GM18517 (cell line): ENCODE results near the gene TSPAN18.

ENCODE experiments used
- ATAC-seq: cut with Tn5 transposase; IDR thresholded peaks from one replicate; pipeline ENCODE4 v1.9.1; 2021; ENCODE audit warnings: mild to moderate bottlenecking, moderate library complexity; ENCODE audit not compliant: unreplicated experiment

Gene TSPAN18, protein sequence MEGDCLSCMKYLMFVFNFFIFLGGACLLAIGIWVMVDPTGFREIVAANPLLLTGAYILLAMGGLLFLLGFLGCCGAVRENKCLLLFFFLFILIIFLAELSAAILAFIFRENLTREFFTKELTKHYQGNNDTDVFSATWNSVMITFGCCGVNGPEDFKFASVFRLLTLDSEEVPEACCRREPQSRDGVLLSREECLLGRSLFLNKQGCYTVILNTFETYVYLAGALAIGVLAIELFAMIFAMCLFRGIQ

DNA sequence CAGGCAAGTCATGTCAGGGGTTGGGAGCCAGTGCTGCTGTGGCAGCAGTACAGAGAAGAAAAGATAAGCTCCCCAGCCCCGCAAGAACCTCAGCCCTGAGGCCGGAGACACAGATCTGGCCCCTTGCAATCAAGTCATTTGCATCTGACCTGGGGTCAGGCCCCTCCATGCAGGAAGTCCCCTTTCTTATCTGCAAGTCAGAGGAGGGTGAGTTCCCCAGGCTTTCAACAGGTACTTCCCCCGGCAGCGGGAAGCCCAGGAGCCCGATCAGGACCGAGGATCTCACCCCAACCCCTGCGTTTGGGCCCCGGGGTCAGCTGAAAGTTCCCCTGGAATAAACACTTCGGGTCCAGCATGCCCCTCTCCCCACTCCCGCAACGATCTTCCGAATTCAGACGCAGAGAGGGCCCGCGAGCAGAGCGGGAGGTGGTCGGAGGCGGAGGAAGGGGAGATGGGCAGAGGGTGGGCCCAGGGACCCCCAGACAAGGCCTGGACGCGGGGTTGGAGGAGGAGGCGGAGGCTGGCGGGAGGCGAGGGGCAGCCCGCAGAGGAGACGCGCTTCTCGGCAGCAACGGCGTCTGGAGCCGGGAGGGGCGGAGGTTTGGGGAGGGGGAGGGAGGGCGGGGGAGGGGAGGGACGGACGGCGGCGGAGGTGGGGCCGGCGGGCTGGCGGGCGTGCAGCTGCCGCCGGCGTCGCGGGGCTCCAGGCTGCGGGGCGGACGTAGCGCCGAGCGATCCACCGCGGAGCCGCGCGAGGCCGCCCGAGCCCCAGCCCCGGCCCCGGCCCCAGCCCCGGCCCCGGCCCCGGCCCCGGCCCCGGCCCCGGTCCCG lies at the start of gene TSPAN18:
Gene TSPAN18 (plus strand): TSS at position 680 of the 831 bp plus-strand sequence. CDS start 179,455 bp downstream, outside the sequence.
- ATAC-seq = peak; percentile 93

DNA sequence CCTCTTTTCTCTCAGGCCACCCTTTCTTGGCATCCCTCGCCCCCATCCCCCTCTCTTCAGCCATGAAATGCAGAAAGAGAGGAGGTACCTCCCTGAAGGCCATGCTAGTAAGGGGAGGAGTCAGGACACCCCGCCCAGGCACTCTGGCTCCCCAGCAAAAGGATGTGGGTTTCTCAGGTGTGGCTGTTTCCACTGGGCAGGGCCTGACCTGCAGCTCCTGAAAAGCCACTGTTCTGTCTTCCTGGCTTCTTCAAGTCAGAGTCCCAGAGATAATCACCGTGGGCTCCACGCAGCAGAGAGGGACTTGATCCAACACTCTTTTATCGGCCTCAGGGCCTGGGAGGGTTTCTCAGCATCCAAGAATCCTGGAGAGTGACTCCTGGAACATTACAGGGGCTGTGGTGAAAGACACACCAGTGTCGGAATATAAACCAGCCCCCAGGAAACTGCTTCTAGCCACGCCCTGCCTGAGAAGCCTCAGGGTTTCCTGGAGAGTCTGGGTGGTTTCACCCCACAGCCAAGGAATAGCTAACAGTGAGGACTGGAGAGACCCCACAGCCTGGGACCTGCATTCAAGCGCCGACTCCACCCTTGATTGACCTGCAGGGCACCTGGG lies 45.7 kb upstream of the TSPAN18 start:
- no peak for ATAC-seq

DNA sequence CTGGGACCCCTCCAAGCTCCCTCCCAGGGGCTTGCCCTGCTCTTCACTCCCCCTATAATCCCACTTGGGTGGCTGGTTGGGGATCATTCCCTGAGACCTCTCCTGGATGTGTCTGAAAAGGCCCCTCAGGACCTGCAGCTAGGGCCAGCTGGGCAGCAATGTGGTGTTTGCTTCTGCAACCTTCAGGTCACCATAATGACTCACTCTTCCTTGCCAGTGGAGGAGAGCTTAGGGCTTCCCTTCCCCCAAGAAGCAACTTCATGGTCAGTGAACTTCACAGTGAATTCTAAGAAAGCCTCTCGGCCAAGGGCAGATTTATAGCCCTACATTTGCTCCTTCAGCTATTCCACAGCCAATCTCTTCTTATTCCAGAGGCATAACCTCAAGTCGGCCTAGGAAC lies 45.1 kb upstream of the TSPAN18 start:
- ATAC-seq = no peak

DNA sequence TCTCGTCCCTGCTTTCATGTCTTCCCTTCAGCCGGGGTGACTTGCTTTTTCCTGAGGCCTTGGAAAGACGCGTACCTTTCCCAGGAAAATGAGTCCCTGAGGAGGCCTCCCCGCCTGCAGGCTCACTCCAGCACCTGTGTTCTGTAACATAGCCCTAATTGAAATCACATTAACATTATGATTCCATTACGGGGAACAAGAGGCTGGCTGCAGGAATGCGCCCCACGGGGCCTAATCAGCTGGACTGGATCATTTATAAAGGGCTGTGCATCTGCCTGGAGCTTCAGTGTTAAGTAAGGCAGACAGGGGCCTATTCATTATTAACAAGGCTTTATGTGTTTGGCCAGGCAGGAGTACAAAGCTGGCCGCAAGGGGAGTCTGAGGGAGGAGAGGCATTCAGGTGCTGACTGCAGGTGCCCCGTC lies 41.9 kb upstream of the TSPAN18 start:
- ATAC-seq = no peak

DNA sequence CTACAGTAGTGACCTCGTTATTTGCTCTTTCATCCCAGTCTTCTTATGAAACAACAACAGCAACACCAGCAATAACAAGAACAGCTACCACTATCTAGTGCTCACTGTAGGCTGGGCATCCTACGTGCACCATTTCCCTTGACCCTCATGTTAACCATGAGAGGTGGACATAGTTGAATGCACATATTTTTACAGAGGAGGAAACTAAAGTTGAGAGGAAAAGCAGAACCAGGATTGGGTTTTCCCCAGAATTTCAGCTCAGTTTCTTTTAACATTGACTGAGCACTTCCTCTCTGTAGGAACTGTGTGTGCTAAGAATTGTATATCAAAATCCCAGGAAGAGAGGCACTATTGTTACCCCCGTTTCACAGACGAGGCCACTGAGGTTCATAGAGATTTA lies 39.4 kb upstream of the TSPAN18 start:
- no peak for ATAC-seq

DNA sequence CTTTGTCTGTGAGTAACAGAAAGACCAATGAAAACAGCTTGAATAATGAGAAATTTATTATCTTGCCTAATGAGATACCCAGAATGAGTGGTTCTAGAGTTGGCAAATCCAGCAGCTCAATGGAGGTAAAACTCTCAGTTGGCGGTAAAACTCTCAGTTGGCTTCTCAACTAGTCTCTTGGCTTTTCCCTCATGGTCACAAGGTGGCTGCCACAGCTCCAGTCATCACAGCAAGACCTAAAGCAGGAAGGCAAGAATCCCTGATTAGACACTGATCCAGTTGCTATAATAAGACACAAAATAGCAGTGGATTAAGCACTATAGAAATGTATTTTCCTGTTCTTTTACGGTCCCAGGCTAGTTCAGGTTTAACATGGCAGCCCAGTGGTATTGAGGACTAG lies 37.5 kb upstream of the TSPAN18 start:
- no peak for ATAC-seq

DNA sequence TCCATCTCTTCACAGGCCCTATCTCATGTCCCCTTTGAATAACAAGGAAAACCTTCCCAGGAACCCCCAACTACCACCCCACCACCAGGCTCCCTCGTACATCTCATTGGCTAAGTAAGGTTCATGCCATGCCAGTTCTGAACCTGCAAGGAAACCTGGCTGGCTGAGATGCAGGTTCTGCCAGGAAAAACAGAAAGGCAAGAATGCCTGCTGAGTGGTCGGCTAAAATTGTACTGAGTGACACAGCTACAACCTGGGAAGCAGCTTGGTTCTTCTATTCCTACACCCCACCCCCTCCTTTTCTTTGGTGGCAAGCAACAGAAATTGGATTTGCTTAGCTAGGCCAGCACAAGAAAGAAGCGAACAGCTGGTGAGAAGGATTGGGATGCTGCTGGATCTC lies 36.1 kb upstream of the TSPAN18 start:
- no peak for ATAC-seq

DNA sequence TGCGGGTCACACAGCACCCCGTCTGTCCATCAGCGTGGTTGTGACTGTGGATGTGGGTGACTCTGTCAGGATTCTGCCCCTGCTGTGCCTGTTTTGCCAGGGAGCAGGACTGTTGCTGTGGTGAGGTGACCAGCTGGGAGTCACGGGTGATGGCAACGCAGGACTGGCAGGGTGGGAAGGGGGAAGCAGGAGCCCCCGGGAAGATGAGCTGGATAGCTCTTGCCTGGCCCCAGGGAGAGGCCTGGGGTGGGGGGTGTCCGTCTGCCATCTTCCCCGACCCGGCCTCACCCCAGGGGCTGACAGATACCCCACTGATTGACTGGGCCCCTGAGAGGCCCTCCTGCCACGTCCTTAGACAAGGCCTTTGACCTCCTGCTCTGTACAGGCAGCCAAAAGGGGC lies 34.3 kb upstream of the TSPAN18 start:
- ATAC-seq = no peak

DNA sequence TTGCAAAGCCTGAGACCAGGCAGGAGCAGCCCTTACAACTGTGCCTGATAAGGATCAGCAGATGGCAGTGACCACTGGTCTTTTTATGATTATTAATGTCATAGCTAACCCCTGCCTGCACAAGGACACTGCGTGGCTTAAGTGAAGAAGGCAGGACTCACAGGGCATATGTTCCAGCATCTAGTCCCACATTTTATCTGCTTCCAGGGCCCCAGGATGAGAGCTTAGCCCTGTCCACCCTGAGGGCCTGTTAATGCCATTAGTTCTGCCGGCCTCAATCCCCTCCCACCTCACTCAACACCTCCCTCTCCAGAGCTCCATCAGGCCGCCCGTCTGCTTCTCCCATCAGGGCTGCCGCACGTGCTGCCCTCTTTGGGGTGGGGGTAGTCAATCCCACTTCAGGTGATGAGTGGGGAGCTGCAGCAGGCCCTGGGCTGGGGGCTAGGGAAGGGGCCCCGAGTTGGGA lies 33.1 kb upstream of the TSPAN18 start:
- ATAC-seq = no peak

DNA sequence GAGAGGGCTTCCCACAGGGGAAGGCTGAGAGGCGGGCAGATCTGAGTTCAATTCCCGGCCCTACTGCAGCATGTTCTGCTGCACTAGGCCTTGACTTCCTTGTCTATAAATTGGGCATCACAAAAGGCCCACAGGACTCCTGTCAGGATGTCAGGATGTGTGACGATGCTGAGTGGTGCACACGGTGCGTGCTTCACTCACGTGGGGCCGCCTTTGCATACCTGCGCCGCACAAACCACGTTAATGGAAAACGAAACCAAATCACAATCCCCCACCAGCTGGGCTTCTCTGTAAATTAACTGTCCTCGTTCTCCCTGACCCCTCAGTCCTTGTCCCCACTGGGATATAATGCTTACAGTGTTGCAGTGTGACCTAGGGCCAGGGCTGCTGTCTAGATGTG lies 32.3 kb upstream of the TSPAN18 start:
- ATAC-seq = no peak

DNA sequence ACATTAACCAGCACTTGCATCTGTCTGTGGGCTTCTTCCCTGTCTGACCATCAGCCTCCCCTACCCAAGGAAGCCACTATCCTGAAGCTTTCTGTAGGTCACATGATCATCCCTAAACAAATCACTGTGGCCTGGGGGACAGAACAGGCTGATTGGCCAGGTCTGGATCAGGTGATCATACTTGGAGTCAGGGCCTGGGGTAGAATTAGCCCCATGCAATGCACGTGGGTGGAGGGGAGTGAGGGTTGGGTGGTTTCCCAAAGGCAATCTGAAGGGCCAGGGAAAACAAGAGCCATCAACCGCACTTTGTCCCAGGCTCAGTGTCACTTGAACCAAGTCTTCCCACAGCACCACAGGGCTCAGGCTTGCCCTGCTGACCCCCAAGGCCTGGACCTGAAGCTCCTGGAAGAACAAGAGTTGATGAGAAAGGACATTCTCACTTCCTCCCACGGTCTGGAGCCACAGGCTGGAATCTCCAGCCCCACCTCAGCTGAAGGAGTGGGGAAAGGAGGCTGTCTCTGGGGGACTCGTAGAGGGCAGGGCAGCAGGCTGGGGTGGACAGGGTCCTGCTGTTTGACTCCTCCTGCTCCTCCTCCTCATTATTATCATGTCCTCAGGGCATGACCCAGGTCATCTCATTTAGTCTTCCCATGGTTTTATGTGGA lies 31.5 kb upstream of the TSPAN18 start:
- no peak for ATAC-seq

DNA sequence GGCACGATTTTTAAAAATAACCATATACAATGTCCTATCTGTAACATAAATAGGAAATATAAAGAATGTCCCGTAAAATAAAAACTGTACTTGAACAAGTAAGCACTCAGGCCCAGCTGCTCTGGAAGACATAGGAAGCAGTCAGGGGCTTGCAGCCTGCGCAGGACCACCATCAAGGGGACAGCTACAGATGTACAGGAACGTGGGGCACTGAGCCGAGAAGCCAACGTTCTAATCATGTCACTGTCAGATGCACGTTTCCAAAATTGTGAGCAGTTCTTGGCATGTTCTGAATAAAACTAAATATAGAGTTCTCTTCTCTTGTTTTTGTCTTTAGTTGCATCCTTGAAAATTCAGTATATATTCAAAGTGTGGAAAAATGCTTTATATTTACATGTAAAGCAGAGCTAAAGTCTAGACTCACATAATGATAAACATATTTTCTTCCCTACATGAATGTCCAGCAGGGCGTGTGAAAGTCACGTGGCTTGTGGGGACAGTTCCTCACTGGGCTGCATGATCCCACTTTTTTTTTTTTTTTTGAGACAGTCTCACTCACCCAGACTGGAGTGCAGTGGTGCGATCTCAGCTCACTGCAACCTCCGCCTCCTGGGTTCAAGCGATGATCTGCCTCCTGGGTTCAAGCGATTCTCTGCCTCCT lies 28.4 kb upstream of the TSPAN18 start:
- ATAC-seq = no peak

DNA sequence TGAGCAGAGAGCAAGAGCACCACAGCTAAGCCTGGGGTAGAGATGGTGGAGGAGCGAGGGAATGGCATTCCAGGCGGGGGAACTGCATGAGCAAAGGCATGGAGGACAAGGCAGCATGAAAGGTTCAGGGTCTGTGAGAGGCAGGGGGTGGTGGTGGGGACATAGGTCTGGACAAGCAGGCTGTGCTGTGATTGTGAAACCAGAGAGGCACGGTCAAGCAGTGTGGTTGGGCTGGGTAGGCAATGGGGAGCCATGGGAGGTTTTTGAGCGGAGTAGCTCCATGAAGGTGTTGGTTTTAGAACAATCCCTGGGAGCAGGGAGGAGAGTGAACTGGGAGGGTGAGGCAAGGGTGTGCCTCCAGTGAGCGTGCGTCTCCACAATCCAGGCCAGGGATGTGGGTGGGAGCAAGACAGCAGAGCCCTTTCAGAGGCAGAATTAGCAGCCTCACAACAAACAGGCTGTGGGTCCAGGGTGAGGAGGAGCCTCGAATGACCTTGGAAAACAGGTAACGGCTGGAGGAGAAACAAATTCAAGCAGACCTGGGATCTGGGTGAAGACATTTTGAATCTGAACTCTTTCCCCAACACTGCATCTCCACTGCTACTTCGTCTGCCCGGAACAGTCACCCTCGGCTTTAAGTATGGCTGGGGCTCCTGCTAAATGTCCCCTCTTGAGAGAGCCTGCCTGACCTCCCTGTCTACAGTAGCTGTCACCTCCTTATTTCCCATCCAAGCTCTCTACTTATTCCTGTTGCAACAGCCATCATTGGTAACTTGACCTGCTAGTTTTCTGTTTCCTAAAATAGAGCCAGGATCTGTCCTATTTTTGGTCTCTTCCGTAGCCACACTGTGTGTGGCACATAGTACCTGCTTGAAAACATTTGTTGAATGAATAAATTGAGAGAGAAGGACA lies 27.0 kb upstream of the TSPAN18 start:
- no peak for ATAC-seq

DNA sequence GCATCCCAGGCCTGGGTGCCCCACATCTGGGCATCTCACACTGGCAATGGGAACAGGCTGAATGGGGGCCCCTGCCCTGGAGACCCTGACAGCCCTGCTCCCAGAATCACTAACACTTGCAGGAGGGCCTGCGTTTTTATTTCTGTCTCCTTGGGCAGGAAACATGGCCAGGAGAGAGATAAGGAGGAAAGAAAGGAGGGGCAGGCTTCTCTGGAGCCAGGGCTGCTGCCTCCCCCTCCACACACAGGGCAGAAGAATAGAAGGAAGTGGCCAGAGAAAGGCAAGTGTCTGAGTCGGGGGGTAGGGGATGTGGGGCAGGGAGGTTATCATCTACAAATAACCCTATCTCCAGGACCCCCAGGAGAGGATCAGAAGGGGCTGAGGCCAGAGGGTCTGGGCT lies 25.5 kb upstream of the TSPAN18 start:
- no peak for ATAC-seq

DNA sequence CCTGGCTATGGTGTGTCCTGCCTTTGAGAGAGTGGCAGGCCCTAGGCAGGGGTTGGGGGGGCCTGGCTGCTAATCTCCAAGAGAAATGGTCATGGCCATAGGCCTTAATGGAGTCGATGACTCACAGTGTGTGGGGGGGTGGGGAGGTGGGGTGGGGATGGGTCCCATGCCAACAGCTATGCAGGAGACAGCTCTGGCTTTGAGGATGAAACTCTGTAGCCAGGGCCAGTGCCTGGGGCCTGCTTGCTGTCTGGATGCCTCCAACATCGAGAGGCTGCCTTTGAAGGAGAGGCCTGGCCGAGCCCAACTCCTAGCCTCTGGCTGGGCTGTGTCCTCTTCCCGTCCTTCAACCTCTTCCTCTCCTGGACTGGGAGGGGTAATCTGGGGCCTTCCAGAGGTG lies 23.9 kb upstream of the TSPAN18 start:
- no peak for ATAC-seq

DNA sequence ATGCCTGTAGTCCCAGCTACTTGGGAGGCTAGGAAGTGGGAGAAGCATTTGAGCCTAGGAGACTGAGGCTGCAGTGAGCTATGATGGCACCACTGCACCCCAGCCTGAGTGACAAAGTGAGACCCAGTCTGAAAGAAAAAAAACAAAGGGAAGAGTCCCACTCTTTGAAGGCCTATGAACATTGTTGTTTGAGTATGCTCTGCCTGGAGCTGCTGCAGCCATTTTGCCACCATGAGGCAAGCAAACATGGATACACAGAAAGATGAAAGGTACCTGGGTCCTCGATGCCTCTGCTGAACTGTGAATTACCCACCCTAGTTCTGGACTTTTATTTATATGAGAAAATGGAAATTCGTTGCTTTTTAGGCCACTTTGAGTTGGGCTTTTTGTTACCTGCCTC lies 19.7 kb upstream of the TSPAN18 start:
- ATAC-seq = no peak

DNA sequence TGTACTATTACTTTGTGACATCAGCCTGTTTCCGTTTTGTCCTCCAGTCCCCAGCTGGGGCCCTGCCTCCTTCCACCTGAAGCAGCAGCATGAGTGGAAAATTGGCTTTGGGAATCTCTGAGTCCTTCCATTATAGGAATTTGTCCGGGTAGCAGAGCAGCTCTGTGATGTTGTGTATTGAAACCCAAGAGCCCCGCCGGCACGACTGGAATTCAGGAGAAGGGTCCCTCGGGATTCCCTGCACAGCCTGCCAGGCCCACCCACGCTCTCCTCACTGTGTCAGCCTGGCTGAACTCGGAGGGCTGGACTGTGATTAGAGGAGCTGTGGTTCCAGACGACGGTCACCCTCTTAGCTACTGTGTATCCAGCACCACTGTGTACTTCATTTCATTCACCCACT lies 18.8 kb upstream of the TSPAN18 start:
- ATAC-seq = no peak

DNA sequence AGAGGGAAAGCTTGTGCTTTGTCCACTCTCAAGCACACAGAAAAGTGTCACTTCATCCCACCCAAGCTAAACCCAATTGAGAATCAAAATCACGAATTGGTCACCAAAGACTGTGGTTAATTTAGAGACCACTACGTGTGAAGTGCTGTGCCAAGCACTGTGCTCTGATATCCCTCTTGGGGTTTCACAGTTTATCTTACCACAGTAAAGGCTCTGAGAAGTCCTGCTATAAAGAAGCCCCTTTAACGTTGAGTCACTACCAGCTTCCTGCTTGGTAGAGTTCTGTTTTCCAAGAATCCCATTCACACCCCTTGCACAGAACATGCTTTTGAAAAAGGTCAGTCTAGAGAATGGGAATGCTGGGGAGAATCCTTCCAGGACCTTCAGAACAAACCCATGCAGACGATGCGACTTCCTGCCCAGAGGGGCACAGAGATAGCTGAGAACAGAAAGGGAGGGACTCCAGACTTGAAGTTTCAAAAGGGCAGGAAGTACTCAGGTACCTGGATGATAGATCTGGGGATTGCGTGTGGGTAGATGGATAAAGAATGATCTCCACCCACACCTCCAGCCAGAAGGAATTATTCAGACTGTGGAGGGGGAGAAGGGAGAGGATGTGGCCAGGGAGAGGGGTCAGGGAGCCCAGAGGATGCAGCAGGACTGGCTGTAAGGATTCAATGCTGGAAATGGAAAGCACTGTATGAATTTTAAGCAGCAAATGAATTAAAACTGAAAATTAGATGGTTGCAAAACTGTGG lies 18.1 kb upstream of the TSPAN18 start:
- no peak for ATAC-seq

DNA sequence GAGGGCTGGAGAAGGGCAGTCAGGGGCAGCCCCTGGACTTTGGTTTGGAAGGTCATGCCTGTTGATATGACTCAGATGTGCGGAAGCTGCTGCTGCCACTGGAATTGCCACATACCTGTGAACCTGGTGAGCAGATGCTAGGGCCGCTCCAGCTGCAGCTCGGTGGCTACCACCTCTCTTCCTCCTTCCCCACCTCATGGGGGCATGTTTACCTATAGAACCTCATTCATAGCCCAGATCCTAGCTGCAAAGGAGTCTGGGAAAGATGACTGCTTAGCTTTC lies 17.5 kb upstream of the TSPAN18 start:
- ATAC-seq = no peak
